H1 (cell line): ENCODE results near the gene WDR37. TPM values are rescaled to one million over a fixed set of nuclear protein-coding genes. Genes with fewer than 3 reads are reported as not detected.

Experiments
- CTCF ChIA-PET: fragments of 300-600 bp; sonication (Branson Sonifier 250); formaldehyde crosslinking; loops from one replicate; lab custom pipeline; 2021; ENCODE audit not compliant: partially characterized antibody; lab: Charles Lee
- POLR2A ChIA-PET: fragments of 300-600 bp; sonication (Branson Sonifier 250); formaldehyde crosslinking; loops from one replicate; lab custom pipeline; 2021; ENCODE audit warnings: inconsistent platforms; ENCODE audit not compliant: partially characterized antibody; lab: Charles Lee
- DNase-seq, 2 experiments: peaks; one replicate each; pipeline versions ENCODE4 v3.0.0 to v3.0.0-alpha.2; 2010 to 2022; ENCODE audit warnings: low spot score in 2 of 2, low read depth in 1 of 2, mixed read lengths in 1 of 2
- FAIRE-seq: peaks from 2 replicates; lab custom pipeline; 2011; peaks lifted over from hg19 to GRCh38; lab: Jason Lieb, UNC
- H2AFZ ChIP-seq: 2 replicates; pipeline ENCODE4 v1.8.1; 2012; ENCODE audit warnings: low read length, inconsistent platforms
- H2AK5ac ChIP-seq: 2 replicates; pipeline ENCODE4 v1.6.1; 2013; ENCODE audit warnings: low read depth, low read length
- H2BK120ac ChIP-seq: replicated peaks from 2 replicates; pipeline ENCODE3; 2013; ENCODE audit warnings: low read depth, low read length, inconsistent platforms
- H2BK12ac ChIP-seq: 2 replicates; pipeline ENCODE4 v1.6.1; 2013; ENCODE audit warnings: low read depth, low read length
- H2BK15ac ChIP-seq: 2 replicates; pipeline ENCODE4 v1.6.1; 2013; ENCODE audit warnings: low read length
- H2BK20ac ChIP-seq: 2 replicates; pipeline ENCODE4 v1.6.1; 2013; ENCODE audit warnings: low read length
- H2BK5ac ChIP-seq: 2 replicates; pipeline ENCODE4 v1.6.1; 2013; ENCODE audit warnings: low read depth, low read length
- H3K14ac ChIP-seq: 2 replicates; pipeline ENCODE4 v1.6.1; 2013; ENCODE audit warnings: inconsistent platforms; ENCODE audit not compliant: insufficient read length
- H3K18ac ChIP-seq: 2 replicates; pipeline ENCODE4 v1.6.1; 2013; ENCODE audit warnings: low read length; ENCODE audit errors: extremely low read depth
- H3K23ac ChIP-seq: 2 replicates; pipeline ENCODE4 v1.6.1; 2013; ENCODE audit warnings: inconsistent platforms; ENCODE audit not compliant: insufficient read length
- H3K23me2 ChIP-seq: 2 replicates; pipeline ENCODE4 v1.6.1; 2013; ENCODE audit warnings: low read depth, low read length
- H3K27ac ChIP-seq: 2 replicates; pipeline ENCODE4 v1.6.1; 2011; ENCODE audit warnings: low read depth, low read length, inconsistent platforms
- H3K27me3 ChIP-seq, 4 experiments: replicated peaks in 1 of 4; 1 replicate in 1 of 4; 2 replicates in 3 of 4; pipeline versions ENCODE4 v1.6.1 to v1.8.1; 2011 to 2013; ENCODE audit warnings: low read length in 3 of 4, mild to moderate bottlenecking in 3 of 4, inconsistent platforms in 2 of 4, mixed read lengths in 2 of 4, moderate library complexity in 1 of 4; ENCODE audit not compliant: control insufficient read depth in 3 of 4, insufficient read depth in 3 of 4; ENCODE audit errors: extremely low read depth in 1 of 4
- H3K36me3 ChIP-seq, 4 experiments: 2 replicates each; pipeline versions ENCODE4 v1.6.1 to v1.8.1; 2011 to 2013; ENCODE audit warnings: mild to moderate bottlenecking in 4 of 4, low read length in 3 of 4, moderate library complexity in 2 of 4, control low read depth in 1 of 4, inconsistent platforms in 1 of 4; ENCODE audit not compliant: insufficient read depth in 4 of 4, control insufficient read depth in 2 of 4
- H3K4ac ChIP-seq: replicated peaks from 2 replicates; pipeline ENCODE3; 2013; ENCODE audit warnings: low read length, low read depth, mixed read lengths, inconsistent platforms; ENCODE audit not compliant: insufficient read length
- H3K4me1 ChIP-seq, 4 experiments: replicated peaks in 1 of 4; 1 replicate in 1 of 4; 2 replicates in 3 of 4; pipeline versions ENCODE4 v1.6.1 to v1.8.1; 2011 to 2013; ENCODE audit warnings: low read length in 3 of 4, inconsistent platforms in 2 of 4, mixed read lengths in 1 of 4; ENCODE audit not compliant: insufficient read depth in 4 of 4, control insufficient read depth in 3 of 4
- H3K4me2 ChIP-seq, 2 experiments: 2 replicates each; pipeline versions ENCODE4 v1.6.1 to v1.8.1; 2011 to 2013; ENCODE audit warnings: low read depth in 2 of 2, low read length in 2 of 2, control low read depth in 1 of 2, inconsistent platforms in 1 of 2, mild to moderate bottlenecking in 1 of 2; ENCODE audit not compliant: insufficient read depth in 1 of 2
- H3K4me3 ChIP-seq, 4 experiments: fragments of 200-600, 300-600 bp in 1 of 4; sonication (generic), shearing (Covaris generic), sonication (Bioruptor Twin) in 1 of 4; 2 replicates each; pipeline versions ENCODE4 v1.5.1 to v1.8.1; 2011 to 2016; ENCODE audit warnings: low read length in 4 of 4, low read depth in 3 of 4, control low read depth in 2 of 4, inconsistent platforms in 2 of 4, mild to moderate bottlenecking in 2 of 4, mixed read lengths in 1 of 4, moderate library complexity in 1 of 4; ENCODE audit not compliant: insufficient read depth in 2 of 4; ENCODE audit errors: extremely low read depth in 1 of 4
- H3K56ac ChIP-seq: replicated peaks from 2 replicates; pipeline ENCODE3; 2013; ENCODE audit warnings: low read depth, mild to moderate bottlenecking, mixed read lengths, low read length, inconsistent platforms; ENCODE audit not compliant: insufficient read length
- H3K79me1 ChIP-seq: 2 replicates; pipeline ENCODE4 v1.6.1; 2013; ENCODE audit warnings: low read depth, low read length, control low read depth
- H3K79me2 ChIP-seq, 2 experiments: 2 replicates each; pipeline versions ENCODE4 v1.6.1 to v1.8.1; 2012 to 2013; ENCODE audit warnings: low read length in 2 of 2, mild to moderate bottlenecking in 2 of 2, inconsistent platforms in 1 of 2; ENCODE audit not compliant: insufficient read depth in 2 of 2, control insufficient read depth in 1 of 2
- H3K9ac ChIP-seq, 4 experiments: replicated peaks in 1 of 4; 1 replicate in 1 of 4; 2 replicates in 3 of 4; pipeline versions ENCODE4 v1.6.1 to v1.8.1; 2011 to 2013; ENCODE audit warnings: low read depth in 3 of 4, low read length in 3 of 4, control low read depth in 2 of 4, mild to moderate bottlenecking in 2 of 4, moderate library complexity in 2 of 4, inconsistent platforms in 1 of 4; ENCODE audit errors: extremely low read depth in 1 of 4
- H3K9me3 ChIP-seq, 2 experiments: 2 replicates each; pipeline versions ENCODE4 v1.6.1 to v1.8.1; 2012 to 2013; ENCODE audit warnings: mild to moderate bottlenecking in 2 of 2, moderate library complexity in 2 of 2, control low read depth in 1 of 2, inconsistent platforms in 1 of 2, low read depth in 1 of 2, low read length in 1 of 2, mixed read lengths in 1 of 2; ENCODE audit not compliant: insufficient read depth in 2 of 2
- H4K20me1 ChIP-seq, 2 experiments: replicated peaks in 1 of 2; 2 replicates each; pipeline versions ENCODE3 to v1.8.1; 2011 to 2013; ENCODE audit warnings: inconsistent platforms in 2 of 2, low read length in 2 of 2, mild to moderate bottlenecking in 1 of 2; ENCODE audit not compliant: insufficient read depth in 2 of 2, control insufficient read depth in 1 of 2
- H4K5ac ChIP-seq: 2 replicates; pipeline ENCODE4 v1.6.1; 2013; ENCODE audit warnings: low read length, low read depth, mixed read lengths, inconsistent platforms; ENCODE audit not compliant: insufficient read length
- H4K8ac ChIP-seq: 2 replicates; pipeline ENCODE4 v1.8.0; 2013; ENCODE audit warnings: mild to moderate bottlenecking, moderate library complexity, low read length, inconsistent platforms; ENCODE audit not compliant: insufficient read depth; ENCODE audit errors: extremely low read depth
- H4K91ac ChIP-seq: replicated peaks from 2 replicates; pipeline ENCODE3; 2013; ENCODE audit warnings: low read length, mixed read lengths, inconsistent platforms; ENCODE audit not compliant: insufficient read length
- CBX8 ChIP-seq: fragments of 300-800, 300-1000 bp; sonication (generic); IDR thresholded peaks from 2 replicates; pipeline ENCODE4 v1.7.1; 2016; ENCODE audit warnings: low read depth, low read length, borderline replicate concordance
- CHD1 ChIP-seq: IDR thresholded peaks from 2 replicates; pipeline ENCODE4 v1.6.1; 2012; ENCODE audit warnings: low read depth, low read length, improper control_type of control experiment
- CREB1 ChIP-seq: IDR thresholded peaks from 2 replicates; pipeline ENCODE4 v1.6.1; 2012; ENCODE audit warnings: inconsistent platforms
- EGR1 ChIP-seq: IDR thresholded peaks from 2 replicates; pipeline ENCODE4 v1.6.1; 2011; ENCODE audit warnings: low read depth, low read length, borderline replicate concordance
- NRF1 ChIP-seq: IDR thresholded peaks from 2 replicates; pipeline ENCODE4 v1.6.1; 2011; ENCODE audit warnings: mild to moderate bottlenecking, low read depth, low read length, improper control_type of control experiment
- RFX5 ChIP-seq: IDR thresholded peaks from 2 replicates; pipeline ENCODE4 v1.6.1; 2011; ENCODE audit warnings: low read depth, low read length, improper control_type of control experiment, borderline replicate concordance
- RXRA ChIP-seq: IDR thresholded peaks from 2 replicates; pipeline ENCODE4 v1.6.1; 2011; ENCODE audit warnings: low read depth, mild to moderate bottlenecking, low read length, moderate library complexity; ENCODE audit not compliant: insufficient read depth
- SIN3A ChIP-seq, 2 experiments: IDR thresholded peaks in 1 of 2; conservative IDR thresholded peaks in 1 of 2; 2 replicates each; pipeline ENCODE4 v1.6.1; 2011 to 2012; ENCODE audit warnings: low read length in 2 of 2, improper control_type of control experiment in 1 of 2, low read depth in 1 of 2, mild to moderate bottlenecking in 1 of 2
- SIX5 ChIP-seq: IDR thresholded peaks from 2 replicates; pipeline ENCODE4 v1.6.1; 2011; ENCODE audit warnings: mild to moderate bottlenecking, low read depth, low read length
- TBP ChIP-seq: IDR thresholded peaks from 2 replicates; pipeline ENCODE4 v1.6.1; 2011; ENCODE audit warnings: low read depth, low read length, improper control_type of control experiment
- WGBS, 2 experiments: shearing (Covaris generic) in 1 of 2; methylation state at CpG; one replicate each; pipeline versions ENCODE4 v1.1.6 to v1.1.7; 2013 to 2015; ENCODE audit warnings: low lambda C conversion rate in 2 of 2, mixed read lengths in 2 of 2, inconsistent platforms in 1 of 2, low coverage in 1 of 2, missing lambda C conversion rate in 1 of 2; ENCODE audit not compliant: insufficient replicate concordance in 2 of 2, insufficient coverage in 1 of 2, insufficient read length in 1 of 2; ENCODE audit errors: extremely low coverage in 1 of 2, missing lambda C conversion rate in 1 of 2; 5-methylcytosine and 5-hydroxymethylcytosine counted together
- polyA plus RNA-seq, 7 experiments: library from polyadenylated mRNA; depleted of rRNA in 3 of 7; stranded (reverse) in 5 of 7; unstranded in 2 of 7; fragments of >200 nt in 5 of 7; fragments of 200-250 nt in 2 of 7; gene quantifications; 1 replicate in 5 of 7; 2 replicates in 1 of 7; 4 replicates in 1 of 7; pipeline versions ENCODE4 v1.2.1 to v1.2.3, GENCODE V29; 2011 to 2013; ENCODE audit warnings: missing spikeins in 2 of 7, mixed read lengths in 2 of 7
- total RNA-seq: library from RNA; stranded (reverse); fragmentation: NEBNext Ultra II Directional; extraction: Animal tissue kit (Norgen Biotek cat#: 25700); gene quantifications from 2 replicates; pipeline ENCODE4 v1.2.1, GENCODE V29; 2021
- TF ChIP-seq, protein P1 (sequence below): IDR thresholded peaks from 2 replicates; pipeline ENCODE4 v1.6.1; 2011; ENCODE audit warnings: low read depth, mild to moderate bottlenecking, low read length; ENCODE audit not compliant: insufficient read depth

Gene WDR37
- total and polyA plus RNA-seq, 2 of the 8 experiments (the other 6 are each of a cell fraction or from before 2014, with no cell fraction given): 9.6 to 12.0 TPM

- DNase-seq: no peak
- Histone ChIP-seq H3K4me1 (no peaks in the 10 kb centered on the region), H2BK12ac (no peak overlapping the region)
- POLR2A ChIA-PET: no interaction called here
- no peak for TF ChIP-seq RFX5
- TF ChIP-seq CBX8: no peak
- no peak for TF ChIP-seq EGR1
- TF ChIP-seq SIN3A (conservative IDR thresholded peaks at IDR 0.05 in 1 of 2, IDR thresholded peaks at IDR 0.05 in 1 of 2; ENCODE audit: low read depth in 1 of 2, low read length in 2 of 2): no peak
- TF ChIP-seq, protein P1, sequence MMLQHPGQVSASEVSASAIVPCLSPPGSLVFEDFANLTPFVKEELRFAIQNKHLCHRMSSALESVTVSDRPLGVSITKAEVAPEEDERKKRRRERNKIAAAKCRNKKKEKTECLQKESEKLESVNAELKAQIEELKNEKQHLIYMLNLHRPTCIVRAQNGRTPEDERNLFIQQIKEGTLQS: no peak
- no peak for TF ChIP-seq SIX5
- TF ChIP-seq NRF1: no peak
- TF ChIP-seq CREB1: no peak
- TF ChIP-seq TBP: no peak
- TF ChIP-seq CHD1: no peak
- no peak for TF ChIP-seq RXRA
- TF ChIP-seq, all 59 proteins: peak for 0
- no peak overlapping the region for H3K27ac ChIP-seq
- no peak overlapping the region for H2BK15ac ChIP-seq
- H3K14ac ChIP-seq: no peak overlapping the region
- H3K79me2 ChIP-seq: no peaks in the 10 kb centered on the region
- H3K27me3 ChIP-seq: no peaks in the 10 kb centered on the region
- no peak overlapping the region for H3K4me2 ChIP-seq
- CTCF ChIA-PET: interaction anchor here (0.8 to 2.1 kb wide), 5 partner anchors 9 to 59 kb away, joined by 3 to 6 read pairs (median 3); no protein-coding TSS in a partner anchor
- peaks cover 0 to 5% of the 10 kb centered on the region in 2 experiments for H4K20me1 ChIP-seq
- no peak overlapping the region for H2AFZ ChIP-seq
- no peak overlapping the region for H3K23ac ChIP-seq
- H2AK5ac ChIP-seq: no peak overlapping the region
- no peak overlapping the region for H3K56ac ChIP-seq
- H3K36me3 ChIP-seq: peaks cover 5 to 24% (median 18%) of the 10 kb centered on the region in 4 experiments; a peak in 7 of 8 replicates
- H3K4ac ChIP-seq: no peak overlapping the region
- H3K9ac ChIP-seq: no peak overlapping the region
- H3K4me3 ChIP-seq: no peak overlapping the region
- no peak overlapping the region for H2BK20ac ChIP-seq
- H3K23me2 ChIP-seq: peaks cover 7% of the 10 kb centered on the region; the same call in 1 of the 2 replicates
- no peak for FAIRE-seq
- H4K5ac ChIP-seq: no peak overlapping the region
- H4K91ac ChIP-seq: no peak overlapping the region
- H3K79me1 ChIP-seq: no peaks in the 10 kb centered on the region
- 90% methylated on average over 14 of the region's 14 CpGs; no CpG with 5 or more reads in 1 of the 2 experiments for WGBS, 2 experiments
- H2BK5ac ChIP-seq: no peak overlapping the region
- H3K9me3 ChIP-seq: no peaks in the 10 kb centered on the region
- H3K18ac ChIP-seq: no peak overlapping the region
- H2BK120ac ChIP-seq: no peak overlapping the region
- H4K8ac ChIP-seq: no peak overlapping the region
Observed at GRCh38 chr10:1090696-1091095, 34.5 kb downstream of the WDR37 start.
